ENCODE data around the gene IL17B.
A peak's percentile ranks its signal among the peaks of the same experiment; 100 is the strongest.

Gene IL17B

GRCh38 chr5:149376104-149376503, 3.0 kb downstream of the IL17B start:
- DNase-seq = no peak

GRCh38 chr5:149375434-149375833, 3.7 kb downstream of the IL17B start:
- DNase-seq = no peak

GRCh38 chr5:149374801-149375200, 4.3 kb downstream of the IL17B start:
- no peak for DNase-seq

- DNase-seq = no peak
Measured at GRCh38 chr5:149374303-149374702, 4.8 kb downstream of the IL17B start.

- DNase-seq = no peak
Measured at GRCh38 chr5:149372932-149373331, 6.2 kb downstream of the IL17B start.

- no peak for DNase-seq
Measured at GRCh38 chr5:149372076-149372795, 6.9 kb downstream of the IL17B start.

GRCh38 chr5:149371296-149371962, 7.7 kb downstream of the IL17B start:
- peak; percentile 72 for DNase-seq

- no peak for DNase-seq
Measured at GRCh38 chr5:149370878-149371277, 8.2 kb downstream of the IL17B start.

GRCh38 chr5:149367972-149368645, 11.0 kb downstream of the IL17B start:
- no peak for DNase-seq

GRCh38 chr5:149367249-149367971, 11.7 kb downstream of the IL17B start:
- peak; percentile 38 for DNase-seq

GRCh38 chr5:149366169-149366729, 12.8 kb downstream of the IL17B start:
- no peak for DNase-seq

- no peak for DNase-seq
Measured at GRCh38 chr5:149365418-149365817, 13.7 kb downstream of the IL17B start.

- no peak for DNase-seq
Measured at GRCh38 chr5:149364719-149365118, 14.4 kb downstream of the IL17B start.

GRCh38 chr5:149363936-149364335, 15.2 kb downstream of the IL17B start:
- no peak for DNase-seq

GRCh38 chr5:149363358-149363757, 15.7 kb downstream of the IL17B start:
- no peak for DNase-seq

GRCh38 chr5:149362541-149362940, 16.6 kb downstream of the IL17B start:
- DNase-seq = no peak

- no peak for DNase-seq
Measured at GRCh38 chr5:149360272-149360671, 18.8 kb downstream of the IL17B start.

GRCh38 chr5:149358868-149359495, 20.1 kb downstream of the IL17B start:
- DNase-seq = no peak

- no peak for DNase-seq
Measured at GRCh38 chr5:149358294-149358651, 20.8 kb downstream of the IL17B start.

GRCh38 chr5:149357370-149358293, 21.5 kb downstream of the IL17B start, which contains the start of gene PCYOX1L:
TSS of gene PCYOX1L (plus strand) at chr5:149358046. CDS start at chr5:149358069, 23 bp downstream.
- DNase-seq = peak; percentile 92

GRCh38 chr5:149356391-149356790, 22.7 kb downstream of the IL17B start:
- DNase-seq = no peak
